HEK293 (cell line): ENCODE data around the gene OSTM1.

ENCODE experiments used
- CTCF ChIA-PET: fragments of 350-600 bp; formaldehyde crosslinking; extraction: SDS; loops from one replicate; lab custom pipeline; 2021; ENCODE audit warnings: antibody characterized with exemption; lab: Yijun Ruan, JAX
- POLR2A ChIA-PET: fragments of 300-600 bp; formaldehyde crosslinking; extraction: SDS; loops from one replicate; lab custom pipeline; 2020; ENCODE audit warnings: antibody characterized with exemption, inconsistent platforms; lab: Yijun Ruan, JAX
- H3K27ac ChIP-seq: fragments of 200-500 bp; sonication (Bioruptor generic); 2 replicates; pipeline ENCODE4 v1.5.1; 2014; ENCODE audit warnings: low read depth, low read length, control low read depth, inconsistent platforms; ENCODE audit errors: extremely low read depth
- H3K36me3 ChIP-seq, 2 experiments: fragments of 200-500 bp in 1 of 2; sonication (Bioruptor generic) in 1 of 2; 1 replicate in 1 of 2; 2 replicates in 1 of 2; pipeline ENCODE4 v1.5.1; 2014 to 2017; ENCODE audit warnings: inconsistent platforms in 2 of 2, low read length in 2 of 2; ENCODE audit not compliant: control insufficient read depth in 2 of 2, insufficient read depth in 1 of 2
- H3K4me1 ChIP-seq: fragments of 200-500 bp; sonication (Bioruptor generic); 2 replicates; pipeline ENCODE4 v1.5.1; 2014; ENCODE audit warnings: mild to moderate bottlenecking, low read length, inconsistent platforms; ENCODE audit not compliant: control insufficient read depth, insufficient read depth
- H3K4me3 ChIP-seq: 2 replicates; pipeline ENCODE4 v1.5.1; 2011; ENCODE audit warnings: low read depth, mild to moderate bottlenecking, control low read depth, low read length, moderate library complexity
- H3K9me3 ChIP-seq: fragments of 200-500 bp; sonication (Bioruptor generic); 2 replicates; pipeline ENCODE4 v1.5.1; 2014; ENCODE audit warnings: low read depth, low read length, inconsistent platforms; ENCODE audit not compliant: control insufficient read depth, insufficient read depth
- BCL6B ChIP-seq: fragments of 450-650 bp; formaldehyde crosslinking; IDR thresholded peaks from 2 replicates; pipeline ENCODE4 v1.5.1; 2017; ENCODE audit warnings: missing biosample characterization, missing genetic modification characterization
- KLF17 ChIP-seq: fragments of 450-650 bp; formaldehyde crosslinking; IDR thresholded peaks from 2 replicates; pipeline ENCODE4 v1.5.1; 2016; ENCODE audit warnings: missing biosample characterization, missing genetic modification characterization
- KLF7 ChIP-seq: fragments of 450-650 bp; formaldehyde crosslinking; IDR thresholded peaks from 2 replicates; pipeline ENCODE4 v1.5.1; 2016; ENCODE audit warnings: missing biosample characterization, missing genetic modification characterization, borderline replicate concordance
- PBX3 ChIP-seq: sonication (generic); formaldehyde crosslinking; IDR thresholded peaks from 2 replicates; pipeline ENCODE4 v1.8.1; 2022; ENCODE audit warnings: mild to moderate bottlenecking, moderate library complexity, missing genetic modification reagents
- REST ChIP-seq: fragments of 450-650 bp; formaldehyde crosslinking; IDR thresholded peaks from 2 replicates; pipeline ENCODE4 v1.5.1; 2016; ENCODE audit warnings: missing biosample characterization, missing genetic modification characterization
- ZBTB10 ChIP-seq: fragments of 450-650 bp; formaldehyde crosslinking; IDR thresholded peaks from 2 replicates; pipeline ENCODE4 v1.5.1; 2016; ENCODE audit warnings: missing biosample characterization, missing genetic modification characterization
- ZBTB20 ChIP-seq: fragments of 450-650 bp; formaldehyde crosslinking; IDR thresholded peaks from 2 replicates; pipeline ENCODE4 v1.5.1; 2016; ENCODE audit warnings: missing biosample characterization, missing genetic modification characterization
- ZBTB21 ChIP-seq: fragments of 450-650 bp; formaldehyde crosslinking; IDR thresholded peaks from 2 replicates; pipeline ENCODE4 v1.5.1; 2017; ENCODE audit warnings: missing biosample characterization, missing genetic modification characterization
- ZNF157 ChIP-seq: fragments of 450-650 bp; formaldehyde crosslinking; IDR thresholded peaks from 2 replicates; pipeline ENCODE4 v1.5.1; 2016; ENCODE audit warnings: missing biosample characterization, missing genetic modification characterization
- ZNF184 ChIP-seq: fragments of 450-650 bp; IDR thresholded peaks from 2 replicates; pipeline ENCODE4 v1.5.1; 2018; ENCODE audit warnings: missing biosample characterization, mild to moderate bottlenecking, missing genetic modification characterization
- ZNF398 ChIP-seq: fragments of 450-650 bp; formaldehyde crosslinking; IDR thresholded peaks from 2 replicates; pipeline ENCODE4 v1.5.1; 2017; ENCODE audit warnings: missing biosample characterization, missing genetic modification characterization
- ZNF473 ChIP-seq: fragments of 450-650 bp; formaldehyde crosslinking; IDR thresholded peaks from 2 replicates; pipeline ENCODE4 v1.5.1; 2017; ENCODE audit warnings: missing biosample characterization, missing genetic modification characterization
- ZNF521 ChIP-seq: fragments of 450-650 bp; formaldehyde crosslinking; IDR thresholded peaks from 2 replicates; pipeline ENCODE4 v1.5.1; 2017; ENCODE audit warnings: missing biosample characterization, mild to moderate bottlenecking, missing genetic modification characterization
- ZNF549 ChIP-seq: fragments of 450-650 bp; IDR thresholded peaks from 2 replicates; pipeline ENCODE4 v1.5.1; 2018; ENCODE audit warnings: missing biosample characterization, missing genetic modification characterization, mild to moderate bottlenecking, inconsistent platforms, moderate library complexity
- ZNF555 ChIP-seq: fragments of 450-650 bp; formaldehyde crosslinking; conservative IDR thresholded peaks from 2 replicates; pipeline ENCODE4 v1.5.1; 2017; ENCODE audit warnings: missing biosample characterization, mild to moderate bottlenecking, missing genetic modification characterization, inconsistent platforms
- ZNF561 ChIP-seq: fragments of 450-650 bp; IDR thresholded peaks from 2 replicates; pipeline ENCODE4 v1.5.1; 2018; ENCODE audit warnings: missing biosample characterization, missing genetic modification characterization, borderline replicate concordance
- ZNF600 ChIP-seq: fragments of 450-650 bp; formaldehyde crosslinking; IDR thresholded peaks from 2 replicates; pipeline ENCODE4 v1.5.1; 2016; ENCODE audit warnings: missing biosample characterization, missing genetic modification characterization
- ZNF629 ChIP-seq: fragments of 450-650 bp; formaldehyde crosslinking; IDR thresholded peaks from 2 replicates; pipeline ENCODE4 v1.5.1; 2017; ENCODE audit warnings: missing biosample characterization, missing genetic modification characterization
- ZNF670 ChIP-seq: fragments of 450-650 bp; formaldehyde crosslinking; IDR thresholded peaks from 2 replicates; pipeline ENCODE4 v1.5.1; 2016; ENCODE audit warnings: missing biosample characterization, missing genetic modification characterization, low read depth
- ZNF692 ChIP-seq: fragments of 450-650 bp; formaldehyde crosslinking; IDR thresholded peaks from 2 replicates; pipeline ENCODE4 v1.5.1; 2016; ENCODE audit warnings: missing biosample characterization, missing genetic modification characterization

The OSTM1 gene

GRCh38 chr6:108071736-108072276, 2.7 kb downstream of the OSTM1 start:
- Histone ChIP-seq H3K9me3 (no peaks in the 10 kb centered on the region), H3K36me3 (peaks cover 3 to 6% of the 10 kb centered on the region in 2 experiments; a peak in 2 of 3 replicates), H3K27ac (no peak overlapping the region), H3K4me3 (no peak overlapping the region), H3K4me1 (no peaks in the 10 kb centered on the region)
- CTCF ChIA-PET: interaction anchor here (0.6 to 0.7 kb wide), 2 partner anchors 202 to 809 kb away, joined by 3 to 6 read pairs; no protein-coding TSS in a partner anchor
- POLR2A ChIA-PET: no interaction called here
- TF ChIP-seq ZNF184 (tag by site-specific recombination): no peak

- CTCF ChIA-PET: no interaction called here
- POLR2A ChIA-PET: no interaction called here
- TF ChIP-seq ZNF398: peak; percentile 81
- no peak; the same call in 1 of the 2 replicates for TF ChIP-seq ZBTB21 (tag by site-specific recombination)
- no peak for TF ChIP-seq ZNF549 (tag by site-specific recombination)
- peak; percentile 32; the same call in 1 of the 2 replicates for TF ChIP-seq ZNF600 (tag by site-specific recombination)
- no peak for TF ChIP-seq ZNF670 (tag by site-specific recombination)
- TF ChIP-seq BCL6B (tag by site-specific recombination): 0 out of 2 replicates have a peak, but pooled peaks have one; percentile 3
- no peak for TF ChIP-seq ZNF157 (tag by site-specific recombination)
- TF ChIP-seq ZNF555: no peak
- TF ChIP-seq ZNF521 (tag by site-specific recombination): no peak
- 0 out of 2 replicates have a peak, but pooled peaks have one; percentile 30 for TF ChIP-seq ZNF692 (tag by site-specific recombination)
- TF ChIP-seq ZBTB20: 0 out of 2 replicates have a peak, but pooled peaks have one; percentile 28
- TF ChIP-seq ZNF561 (tag by site-specific recombination): no peak
- peak; percentile 48; the same call in 1 of the 2 replicates for TF ChIP-seq ZNF629 (tag by site-specific recombination)
- TF ChIP-seq KLF17 (tag by site-specific recombination): no peak
- no peak for TF ChIP-seq ZBTB10
- TF ChIP-seq REST (tag by site-specific recombination): no peak
- no peak for TF ChIP-seq ZNF473 (tag by site-specific recombination)
- TF ChIP-seq KLF7 (tag by site-specific recombination): no peak
- no peak for TF ChIP-seq PBX3 (CRISPR knock-in tag)
Observed at GRCh38 chr6:108068618-108069017, 5.9 kb downstream of the OSTM1 start.

More at GRCh38 chr6:108068618-108069017, 5.9 kb downstream of the OSTM1 start:
- Histone ChIP-seq H3K36me3 (peaks cover 3 to 19% of the 10 kb centered on the region in 2 experiments; a peak in 2 of 3 replicates), H3K4me1 (no peaks in the 10 kb centered on the region), H3K27ac (no peak overlapping the region), H3K9me3 (no peaks in the 10 kb centered on the region), H3K4me3 (no peak overlapping the region)
